Stimulated activated naive B cell treated with anti-CD40 and anti-IgM and Interleukin-4, amounts not matched to agents 10 μg/mL and 1 μg/mL and 100 μg/mL, for 72 hours (primary cell): ENCODE data around the gene TOX3.

Source experiments
- ATAC-seq, 2 donors: fragments of 150-1000 bp; cut with Tn5 transposase; replicated peaks; 2 replicates each; pipeline ENCODE4 v1.10.0; 2021; ENCODE audit warnings: moderate library complexity in 1 of 2
- DNase-seq: peaks from one replicate; pipeline ENCODE4 v3.0.0; 2021
- H3K27ac Mint-ChIP-seq: one replicate; pipeline ENCODE4 v1.8.0; 2022; ENCODE audit warnings: mild to moderate bottlenecking, mixed read lengths
- H3K27me3 Mint-ChIP-seq, 2 donors: one replicate each; pipeline ENCODE4 v1.8.0; 2022; ENCODE audit warnings: mixed read lengths in 2 of 2
- H3K36me3 Mint-ChIP-seq, 2 donors: one replicate each; pipeline ENCODE4 v1.8.0; 2022; ENCODE audit warnings: mixed read lengths in 2 of 2, mild to moderate bottlenecking in 1 of 2
- H3K4me1 Mint-ChIP-seq, 2 donors: one replicate each; pipeline ENCODE4 v1.8.0; 2022; ENCODE audit warnings: mixed read lengths in 2 of 2, mild to moderate bottlenecking in 1 of 2
- H3K4me3 Mint-ChIP-seq, 2 donors: one replicate each; pipeline ENCODE4 v1.8.0; 2022; ENCODE audit warnings: mild to moderate bottlenecking in 2 of 2, mixed read lengths in 2 of 2, moderate library complexity in 1 of 2
- H3K9me3 Mint-ChIP-seq, 2 donors: one replicate each; pipeline ENCODE4 v1.8.0; 2022; ENCODE audit warnings: mixed read lengths in 2 of 2, mild to moderate bottlenecking in 1 of 2

TOX3 gene

DNA sequence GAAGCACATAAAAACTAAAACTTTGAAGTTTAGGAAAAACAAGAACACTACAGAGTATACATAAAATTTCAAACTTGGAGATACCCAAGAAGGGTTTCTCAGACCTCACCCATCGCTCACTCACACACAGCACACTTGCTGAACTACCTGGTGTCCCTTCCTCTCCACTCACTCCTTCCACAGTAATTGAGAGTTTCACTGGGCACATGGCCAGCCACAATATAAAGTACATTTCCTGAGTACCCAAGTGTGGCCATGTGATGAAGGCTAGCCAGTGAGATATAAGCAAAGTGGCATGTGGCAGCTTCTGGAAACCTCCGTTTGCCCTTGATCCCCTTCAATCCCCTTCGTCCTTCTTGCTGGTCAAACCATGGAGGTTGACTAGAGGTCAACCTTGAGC, 11.9 kb downstream of the TOX3 start:
- Mint-ChIP-seq H3K4me1 (no peaks in the 10 kb centered on the region), H3K27me3 (peaks cover 4 to 5% of the 10 kb centered on the region in 2 donors)

DNA sequence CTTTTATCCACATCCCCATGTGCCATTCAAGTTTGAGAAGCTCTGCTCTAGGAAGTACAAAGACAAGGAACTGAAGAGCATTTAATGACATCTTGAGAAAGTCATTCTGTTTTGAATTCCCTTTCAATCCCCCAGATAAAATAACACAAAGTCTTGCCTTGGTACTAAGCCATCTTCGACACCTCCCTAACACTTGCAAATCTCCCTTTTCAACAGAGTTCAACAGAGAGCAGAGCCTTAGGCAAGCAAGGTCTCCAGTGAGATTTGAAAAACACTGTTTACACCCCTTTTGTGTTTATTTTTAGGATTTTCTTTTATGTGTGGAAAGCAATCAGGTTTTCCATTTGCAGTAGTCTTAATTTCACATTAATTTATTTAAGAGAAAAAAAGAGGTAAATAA, 13.6 kb downstream of the TOX3 start:
- Mint-ChIP-seq H3K36me3 (no peaks in the 10 kb centered on the region), H3K4me1 (no peaks in the 10 kb centered on the region), H3K27ac (no peak overlapping the region), H3K27me3 (peaks cover 0 to 4% of the 10 kb centered on the region in 2 donors), H3K4me3 (no peak overlapping the region), H3K9me3 (peaks cover 0 to 4% of the 10 kb centered on the region in 2 donors)
- DNase-seq (no peak), ATAC-seq (no peak)

More for the DNA sequence above, 11.9 kb downstream of the TOX3 start:
- Mint-ChIP-seq H3K36me3 (no peaks in the 10 kb centered on the region), H3K4me3 (no peak overlapping the region), H3K27ac (no peak overlapping the region), H3K9me3 (peaks cover 4 to 8% of the 10 kb centered on the region in 2 donors)
- no peak for DNase-seq
- ATAC-seq = no peak

DNA sequence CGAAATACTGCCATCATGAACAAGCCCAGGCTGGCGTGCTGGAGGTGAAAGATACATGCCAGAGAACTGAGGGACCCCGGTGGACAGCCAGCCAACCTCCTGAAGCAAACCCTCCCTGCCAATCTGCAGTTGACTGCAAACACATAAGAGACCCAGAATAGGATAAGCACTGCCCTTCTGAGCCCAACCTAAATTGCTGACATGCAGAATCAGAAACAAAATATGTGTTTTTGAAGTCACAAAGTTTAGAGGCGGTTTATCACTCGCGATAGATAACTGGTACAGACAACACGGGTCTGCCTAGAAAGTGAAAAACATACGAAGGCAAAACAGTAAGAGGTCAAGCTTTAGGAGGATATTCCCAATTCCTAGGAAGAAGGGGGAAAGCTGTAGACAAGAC, 14.6 kb downstream of the TOX3 start:
- Mint-ChIP-seq H3K27ac (no peak overlapping the region), H3K27me3 (peaks cover 0 to 4% of the 10 kb centered on the region in 2 donors), H3K4me3 (no peak overlapping the region), H3K4me1 (no peaks in the 10 kb centered on the region), H3K36me3 (no peaks in the 10 kb centered on the region), H3K9me3 (peaks cover 0 to 4% of the 10 kb centered on the region in 2 donors)
- DNase-seq = no peak
- no peak for ATAC-seq

DNA sequence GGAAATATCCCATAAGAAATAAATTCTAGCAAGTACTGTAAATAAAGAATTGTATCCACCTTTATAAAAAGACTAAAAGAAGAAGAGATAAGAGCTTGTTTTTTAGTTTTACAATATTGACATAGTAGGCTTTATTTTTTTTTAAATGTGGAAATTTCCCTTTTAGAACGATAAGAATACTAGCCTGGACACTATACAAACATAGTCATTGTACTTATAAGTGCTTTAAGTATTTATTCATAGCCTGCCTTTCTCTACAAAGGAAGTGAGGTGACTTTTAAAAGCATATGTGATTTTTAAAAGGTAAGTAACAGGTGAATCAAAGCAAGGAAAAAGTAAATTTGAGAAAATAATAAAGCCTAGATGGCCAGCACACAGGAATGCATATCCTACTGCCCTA, 17.7 kb downstream of the TOX3 start:
- DNase-seq (no peak), ATAC-seq (no peak)
- no peak overlapping the region for H3K27ac Mint-ChIP-seq
- no peaks in the 10 kb centered on the region for H3K4me1 Mint-ChIP-seq
- peaks cover 4 to 5% of the 10 kb centered on the region in 2 donors for H3K27me3 Mint-ChIP-seq
- peaks cover 0 to 2% of the 10 kb centered on the region in 2 donors for H3K9me3 Mint-ChIP-seq
- H3K4me3 Mint-ChIP-seq = no peak overlapping the region
- H3K36me3 Mint-ChIP-seq = no peaks in the 10 kb centered on the region

DNA sequence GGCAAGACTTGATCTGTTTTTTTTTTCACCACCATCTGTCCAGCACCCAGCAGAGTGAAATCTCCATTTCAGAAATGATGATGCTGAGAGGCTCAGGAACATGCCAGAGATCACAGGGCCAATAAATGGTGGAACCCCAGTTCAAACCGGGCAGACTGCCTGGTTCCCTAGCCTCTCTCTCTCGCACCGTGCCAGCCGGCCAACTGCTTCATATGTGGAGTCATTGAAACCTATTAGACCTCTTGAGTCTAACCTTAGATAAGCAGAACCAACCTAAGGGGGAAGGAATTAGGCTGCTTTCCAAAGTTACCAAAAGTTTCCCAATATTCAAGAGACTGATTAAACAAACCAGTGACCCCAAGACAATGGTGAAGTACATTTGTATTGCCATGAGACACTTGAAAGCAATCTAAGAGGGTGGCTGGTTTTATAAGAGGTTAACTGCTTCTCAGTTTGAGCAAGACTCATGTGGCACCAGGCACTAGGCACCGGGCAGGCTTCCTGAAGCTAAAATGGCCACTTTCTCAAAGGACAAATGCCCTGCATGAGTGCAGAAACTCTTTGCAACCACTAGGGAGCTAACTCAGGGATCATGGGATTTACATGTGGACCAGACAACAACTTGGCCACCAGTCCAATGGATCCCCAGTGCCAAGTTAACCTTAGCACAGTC, 18.4 kb downstream of the TOX3 start:
- Mint-ChIP-seq H3K36me3 (no peaks in the 10 kb centered on the region), H3K4me1 (no peaks in the 10 kb centered on the region), H3K4me3 (no peak overlapping the region), H3K9me3 (peaks cover 0 to 2% of the 10 kb centered on the region in 2 donors), H3K27ac (no peak overlapping the region), H3K27me3 (peaks cover 4 to 6% of the 10 kb centered on the region in 2 donors)
- DNase-seq (no peak), ATAC-seq (no peak)

DNA sequence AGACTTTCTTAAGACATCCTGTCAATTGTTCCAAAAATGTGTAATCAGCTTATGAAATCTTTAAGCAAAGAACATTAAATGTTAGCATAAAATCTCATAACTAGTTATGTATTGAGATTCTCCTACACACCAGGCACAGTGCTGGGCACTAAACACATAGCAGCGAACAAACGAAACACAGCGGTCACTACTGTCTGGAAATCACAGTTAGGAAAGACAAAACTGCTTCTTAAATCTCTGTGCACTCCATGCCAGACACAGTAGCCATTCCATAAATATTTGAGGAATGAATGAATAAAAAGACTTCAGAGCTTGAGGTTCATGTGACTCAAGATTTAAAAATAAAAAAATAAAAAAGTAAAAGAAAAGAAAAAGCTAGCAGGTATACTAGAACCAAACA, 20.1 kb downstream of the TOX3 start:
- Mint-ChIP-seq H3K9me3 (peaks cover 0 to 4% of the 10 kb centered on the region in 2 donors), H3K27ac (no peak overlapping the region), H3K4me1 (no peaks in the 10 kb centered on the region), H3K4me3 (no peak overlapping the region), H3K27me3 (peaks cover 4 to 6% of the 10 kb centered on the region in 2 donors), H3K36me3 (no peaks in the 10 kb centered on the region)
- DNase-seq (no peak), ATAC-seq (no peak)

DNA sequence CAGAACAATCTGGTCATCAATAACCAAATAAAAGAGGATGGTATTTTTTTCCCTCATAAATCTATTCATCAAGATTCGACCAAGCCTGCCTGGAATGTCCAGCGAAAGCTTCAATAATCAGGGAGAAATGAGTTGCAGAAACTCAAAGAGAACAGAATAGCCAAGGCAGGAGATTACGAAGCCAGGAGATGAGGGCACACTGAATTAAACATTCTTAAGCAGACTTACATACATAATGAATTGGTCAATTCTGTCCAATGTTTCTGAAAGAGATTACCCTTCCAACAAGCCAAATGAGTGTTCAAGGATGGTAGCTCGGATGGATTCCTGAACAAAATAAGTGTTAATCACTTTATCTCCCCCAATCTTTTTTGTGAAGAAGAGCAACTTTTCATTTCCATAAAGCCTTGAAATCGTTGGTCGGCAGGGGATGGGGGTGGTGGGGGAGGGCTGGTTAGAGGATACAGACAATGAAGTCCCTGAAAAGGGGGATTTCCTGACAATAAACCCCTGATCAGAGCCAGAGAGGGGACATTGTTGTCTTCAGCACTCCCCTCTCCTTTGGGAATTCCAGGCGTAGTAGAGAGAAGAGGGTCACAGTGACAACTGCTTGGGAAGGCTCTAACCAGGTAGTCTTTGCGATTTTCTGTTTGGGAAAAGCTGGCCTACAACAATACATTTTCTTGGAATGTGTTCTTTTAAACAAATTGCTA, 20.7 kb downstream of the TOX3 start:
- H3K27me3 Mint-ChIP-seq = peaks cover 4 to 6% of the 10 kb centered on the region in 2 donors
- H3K36me3 Mint-ChIP-seq = no peaks in the 10 kb centered on the region
- no peaks in the 10 kb centered on the region for H3K4me1 Mint-ChIP-seq
- peaks cover 0 to 4% of the 10 kb centered on the region in 2 donors for H3K9me3 Mint-ChIP-seq
- no peak overlapping the region for H3K4me3 Mint-ChIP-seq
- no peak for DNase-seq
- ATAC-seq = no peak
- no peak overlapping the region for H3K27ac Mint-ChIP-seq

DNA sequence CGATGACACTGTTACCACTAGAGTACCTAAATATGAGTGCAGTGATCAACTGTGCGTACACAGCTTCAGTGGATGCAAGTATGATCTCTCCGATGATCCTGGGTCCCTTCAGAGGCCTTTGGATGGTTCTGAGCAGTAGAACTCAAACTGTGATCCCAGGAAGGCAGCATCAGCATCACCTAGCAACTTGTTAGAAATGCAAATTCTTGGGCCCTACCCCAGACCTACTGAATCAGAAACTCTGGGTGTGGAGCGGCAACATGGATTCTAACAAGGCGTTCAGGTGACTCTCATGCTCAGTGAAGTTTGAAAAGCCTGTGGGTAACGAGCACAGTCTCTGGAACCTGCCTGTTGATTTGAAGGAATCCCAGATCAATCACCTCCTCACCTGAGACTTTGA, 25.4 kb downstream of the TOX3 start:
- no peaks in the 10 kb centered on the region for H3K36me3 Mint-ChIP-seq
- peaks cover 0 to 3% of the 10 kb centered on the region in 2 donors for H3K9me3 Mint-ChIP-seq
- H3K27ac Mint-ChIP-seq = no peak overlapping the region
- ATAC-seq (no peak), DNase-seq (no peak)
- H3K4me1 Mint-ChIP-seq = no peaks in the 10 kb centered on the region
- H3K27me3 Mint-ChIP-seq = peaks cover 0 to 6% of the 10 kb centered on the region in 2 donors
- no peak overlapping the region for H3K4me3 Mint-ChIP-seq

DNA sequence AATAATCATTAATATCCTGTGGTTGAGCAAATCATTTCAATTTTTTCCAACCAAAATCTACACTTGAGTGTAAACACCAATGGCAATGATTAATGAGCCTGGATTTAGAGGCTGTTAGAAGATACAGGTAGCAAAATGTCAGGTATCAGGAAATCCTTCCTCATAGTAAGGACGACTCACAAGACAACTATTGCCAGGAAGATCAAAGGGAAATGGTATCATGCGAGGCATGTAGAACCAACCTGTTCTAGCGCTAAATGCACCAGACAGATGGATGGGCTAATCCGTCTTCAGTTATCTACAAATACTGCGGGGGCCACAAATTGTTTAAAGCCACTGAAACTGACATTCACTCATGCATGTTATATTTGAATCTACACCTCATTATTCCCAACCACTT, 28.1 kb downstream of the TOX3 start:
- Mint-ChIP-seq H3K9me3 (peaks cover 4 to 5% of the 10 kb centered on the region in 2 donors), H3K27ac (no peak overlapping the region), H3K4me3 (no peak overlapping the region), H3K4me1 (no peaks in the 10 kb centered on the region), H3K27me3 (no peaks in the 10 kb centered on the region), H3K36me3 (no peaks in the 10 kb centered on the region)
- DNase-seq (no peak), ATAC-seq (no peak)

DNA sequence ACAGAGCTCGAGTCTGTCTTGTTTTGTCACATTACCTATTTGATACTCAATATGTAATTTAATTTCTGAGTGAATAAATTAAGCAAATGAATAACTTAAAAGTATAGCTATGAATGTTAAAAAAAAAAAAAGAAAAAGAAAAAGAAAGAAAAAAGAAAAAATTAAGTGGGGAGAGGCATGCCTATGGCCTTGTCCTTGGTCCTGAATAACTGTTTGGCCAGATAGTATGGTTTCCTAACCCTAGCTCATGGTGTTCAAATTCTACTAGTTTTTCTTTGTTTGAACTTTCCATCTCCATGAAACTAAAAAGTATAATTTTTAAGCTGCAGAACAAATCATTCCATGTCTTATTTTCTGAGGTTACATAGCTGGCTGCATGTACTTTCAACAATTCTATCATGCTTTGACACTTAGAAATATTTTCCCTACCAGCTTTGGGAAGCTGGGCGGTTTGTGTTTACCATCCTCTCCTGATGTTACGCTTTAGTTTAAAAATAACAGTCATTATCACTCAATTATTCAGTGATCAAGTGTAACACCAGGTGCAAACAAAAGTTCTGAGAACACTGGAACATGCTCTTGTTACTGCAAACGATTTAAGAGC, 31.8 kb downstream of the TOX3 start:
- H3K9me3 Mint-ChIP-seq = peaks cover 3 to 4% of the 10 kb centered on the region in 2 donors
- no peak overlapping the region for H3K27ac Mint-ChIP-seq
- H3K36me3 Mint-ChIP-seq = no peaks in the 10 kb centered on the region
- ATAC-seq = no peak
- H3K4me1 Mint-ChIP-seq = no peaks in the 10 kb centered on the region
- H3K4me3 Mint-ChIP-seq = no peak overlapping the region
- H3K27me3 Mint-ChIP-seq = no peaks in the 10 kb centered on the region
- DNase-seq = no peak

DNA sequence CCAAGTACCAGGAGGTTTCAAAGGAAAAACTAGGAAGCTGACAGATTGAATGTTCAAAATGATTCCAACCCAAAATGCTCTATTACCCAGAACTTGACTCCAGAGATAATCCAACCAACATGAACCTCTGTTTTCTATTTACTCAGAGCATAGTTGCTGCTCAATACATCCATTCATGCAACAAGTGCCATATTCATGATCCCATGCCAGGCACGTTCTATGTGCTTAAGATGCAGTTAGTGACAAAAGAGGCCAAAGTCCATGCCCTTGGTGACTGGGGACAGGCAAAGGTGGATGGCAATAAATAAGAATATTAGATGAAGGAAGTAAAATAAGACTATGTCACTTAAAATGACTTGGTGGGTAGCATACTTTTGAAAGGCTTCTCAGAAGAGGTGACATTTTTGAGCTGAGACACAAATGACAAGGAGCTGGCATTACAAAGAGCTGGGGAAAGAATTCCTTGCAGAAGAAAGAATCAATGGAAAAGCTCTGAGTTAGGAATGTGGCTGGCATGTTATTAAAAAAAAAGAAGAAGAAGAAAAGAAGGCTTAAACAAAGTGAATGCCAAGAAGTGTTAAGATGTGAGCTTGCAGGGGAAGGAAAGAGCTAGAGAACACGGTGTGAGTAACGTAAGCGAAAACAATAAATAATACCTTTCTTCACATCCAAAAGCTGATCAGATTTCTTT, 34.5 kb downstream of the TOX3 start:
- Mint-ChIP-seq H3K9me3 (peaks cover 3 to 4% of the 10 kb centered on the region in 2 donors), H3K36me3 (no peaks in the 10 kb centered on the region), H3K4me1 (no peaks in the 10 kb centered on the region), H3K27ac (no peak overlapping the region), H3K4me3 (no peak overlapping the region), H3K27me3 (no peaks in the 10 kb centered on the region)
- ATAC-seq = no peak
- DNase-seq = no peak

DNA sequence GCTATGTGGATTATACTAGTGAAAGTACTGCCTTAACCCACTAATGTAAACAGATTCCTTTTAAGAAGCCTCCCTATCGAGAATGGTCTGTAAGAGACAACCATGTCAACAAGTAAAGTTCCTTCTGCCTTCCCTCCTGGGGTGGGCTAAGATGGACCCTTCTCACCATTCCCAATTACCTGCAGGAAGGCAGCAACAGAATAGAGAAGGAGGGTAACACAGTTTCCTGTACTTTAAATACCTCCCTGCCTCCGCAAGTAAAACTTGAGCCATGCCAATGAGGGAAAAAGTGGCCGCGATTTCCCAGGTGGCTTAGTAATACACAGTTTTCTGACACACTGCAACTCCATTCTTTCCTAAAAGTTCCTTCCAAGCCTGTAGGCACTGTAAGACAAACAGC, 45.2 kb downstream of the TOX3 start:
- H3K27ac Mint-ChIP-seq = no peak overlapping the region
- H3K9me3 Mint-ChIP-seq = peaks cover 0 to 2% of the 10 kb centered on the region in 2 donors
- H3K4me1 Mint-ChIP-seq = no peaks in the 10 kb centered on the region

DNA sequence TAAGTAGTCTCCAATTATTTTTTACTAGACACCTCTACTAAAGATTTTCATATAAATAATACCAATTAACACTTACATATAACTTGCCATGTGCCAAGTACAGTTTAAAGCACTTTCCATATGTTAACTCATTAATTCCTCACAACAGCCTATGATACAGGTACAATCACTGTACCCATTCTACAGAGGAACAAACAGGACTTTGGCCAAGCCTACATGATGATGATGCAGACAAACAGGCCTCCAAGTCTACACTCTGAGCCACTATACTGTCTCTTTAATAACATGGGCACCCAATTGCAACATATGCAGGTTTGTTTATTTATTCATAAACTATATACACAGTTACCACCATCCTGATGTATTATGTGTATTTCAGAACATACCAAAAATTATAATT, 46.0 kb downstream of the TOX3 start:
- Mint-ChIP-seq H3K36me3 (no peaks in the 10 kb centered on the region), H3K27ac (no peak overlapping the region), H3K4me3 (no peak overlapping the region), H3K27me3 (no peaks in the 10 kb centered on the region), H3K4me1 (no peaks in the 10 kb centered on the region), H3K9me3 (peaks cover 0 to 2% of the 10 kb centered on the region in 2 donors)
- ATAC-seq (no peak), DNase-seq (no peak)

More for the DNA sequence above, 45.2 kb downstream of the TOX3 start:
- H3K27me3 Mint-ChIP-seq = no peaks in the 10 kb centered on the region
- H3K36me3 Mint-ChIP-seq = no peaks in the 10 kb centered on the region
- no peak for DNase-seq
- no peak overlapping the region for H3K4me3 Mint-ChIP-seq
- no peak for ATAC-seq

DNA sequence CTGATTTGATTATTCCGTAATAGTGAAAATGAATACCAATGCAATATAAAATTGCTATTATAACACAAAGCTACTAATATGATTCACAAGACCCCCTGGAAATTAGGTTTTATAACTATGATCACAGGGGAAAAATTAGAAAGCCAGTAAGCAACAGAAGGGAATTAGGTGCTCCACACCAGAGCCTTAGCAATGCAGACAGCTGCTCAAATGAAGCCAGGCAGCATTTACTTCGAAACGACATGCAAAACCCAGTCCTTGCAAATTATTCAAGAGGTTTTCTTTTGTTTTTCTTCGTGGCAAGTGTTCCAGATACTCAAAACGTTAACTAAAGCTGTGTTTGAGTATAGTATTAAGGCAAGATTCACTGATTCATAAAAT, 47.9 kb downstream of the TOX3 start:
- Mint-ChIP-seq H3K4me1 (no peaks in the 10 kb centered on the region), H3K27ac (no peak overlapping the region)

More for the DNA sequence above, 47.9 kb downstream of the TOX3 start:
- no peaks in the 10 kb centered on the region for H3K9me3 Mint-ChIP-seq
- H3K36me3 Mint-ChIP-seq = no peaks in the 10 kb centered on the region
- DNase-seq (no peak), ATAC-seq (no peak)
- no peak overlapping the region for H3K4me3 Mint-ChIP-seq
- H3K27me3 Mint-ChIP-seq = no peaks in the 10 kb centered on the region
